Measurements from ENCODE around the gene PDCD4.

Gene PDCD4

GRCh38 chr10:110931769-110932381 is 60.1 kb downstream of the PDCD4 start:
- H3K4me3 ChIP-seq (ENCODE audit: control insufficient read depth, low read depth, low read length), result no peak overlapping the region
- DNase-seq (ENCODE audit: low read depth), result no peak
- TF ChIP-seq CTCF (IDR thresholded peaks at IDR 0.05; ENCODE audit: control insufficient read depth, insufficient read depth, low read depth, low read length, missing control alignments), result no peak

- DNase-seq (ENCODE audit: low read depth), result no peak
- no peak overlapping the region for H3K4me3 ChIP-seq (ENCODE audit: control insufficient read depth, low read depth, low read length)
- TF ChIP-seq CTCF (IDR thresholded peaks at IDR 0.05; ENCODE audit: control insufficient read depth, insufficient read depth, low read depth, low read length, missing control alignments), result no peak
These were observed 60.9 kb downstream of the PDCD4 start for GRCh38 chr10:110932505-110933180.

DNA sequence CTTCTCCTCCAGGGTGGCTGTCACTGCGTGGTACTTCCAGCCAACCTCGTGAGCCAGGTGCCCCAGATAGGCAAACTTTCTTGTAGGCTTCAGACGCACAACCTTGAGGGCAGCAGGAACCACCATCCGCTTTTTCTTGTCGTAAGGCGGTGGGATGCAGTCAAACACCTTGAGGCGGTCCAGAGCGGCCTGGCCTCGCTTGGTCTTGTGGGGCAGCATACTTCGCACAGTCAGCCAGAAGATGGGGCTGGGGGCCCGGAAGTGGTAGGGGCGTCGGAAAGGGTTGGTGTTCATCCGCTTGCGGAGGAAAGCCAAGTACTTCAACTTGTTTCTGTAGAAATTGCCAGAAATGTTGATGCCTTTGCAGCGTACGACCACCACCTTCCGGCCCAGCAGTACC is 65.0 kb downstream of the PDCD4 start:
- no peak overlapping the region for H3K4me3 ChIP-seq (ENCODE audit: control insufficient read depth, low read depth, low read length)
- no peak for DNase-seq (ENCODE audit: low read depth)
- TF ChIP-seq CTCF (IDR thresholded peaks at IDR 0.05; ENCODE audit: control insufficient read depth, insufficient read depth, low read depth, low read length, missing control alignments), result no peak

DNA sequence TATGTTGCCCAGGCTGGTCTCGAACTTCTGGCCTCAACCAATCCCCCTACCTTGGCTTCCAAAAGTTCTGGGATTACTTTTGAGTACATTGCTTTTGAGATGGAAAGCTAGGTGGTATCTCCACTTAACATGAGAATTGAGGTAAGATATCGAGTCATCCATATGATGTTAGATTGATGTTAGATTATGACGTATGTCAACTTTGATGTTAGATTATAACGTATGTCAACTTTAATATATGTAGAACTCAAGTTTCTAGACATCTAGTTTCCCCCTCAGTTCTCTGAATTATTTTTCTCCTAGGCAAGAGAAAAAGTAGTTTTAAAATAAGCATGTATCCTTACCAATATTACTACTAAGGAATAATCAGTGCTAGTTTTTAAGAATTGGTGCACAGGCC is 67.7 kb downstream of the PDCD4 start:
- TF ChIP-seq CTCF (IDR thresholded peaks at IDR 0.05; ENCODE audit: control insufficient read depth, insufficient read depth, low read depth, low read length, missing control alignments), result no peak
- H3K4me3 ChIP-seq (ENCODE audit: control insufficient read depth, low read depth, low read length), result no peak overlapping the region
- no peak for DNase-seq (ENCODE audit: low read depth)

- TF ChIP-seq CTCF (IDR thresholded peaks at IDR 0.05; ENCODE audit: control insufficient read depth, insufficient read depth, low read depth, low read length, missing control alignments), result no peak
- DNase-seq (ENCODE audit: low read depth), result peak; percentile 29
- no peak overlapping the region for H3K4me3 ChIP-seq (ENCODE audit: control insufficient read depth, low read depth, low read length)
These were observed 73.2 kb downstream of the PDCD4 start for GRCh38 chr10:110944792-110945396.

DNA sequence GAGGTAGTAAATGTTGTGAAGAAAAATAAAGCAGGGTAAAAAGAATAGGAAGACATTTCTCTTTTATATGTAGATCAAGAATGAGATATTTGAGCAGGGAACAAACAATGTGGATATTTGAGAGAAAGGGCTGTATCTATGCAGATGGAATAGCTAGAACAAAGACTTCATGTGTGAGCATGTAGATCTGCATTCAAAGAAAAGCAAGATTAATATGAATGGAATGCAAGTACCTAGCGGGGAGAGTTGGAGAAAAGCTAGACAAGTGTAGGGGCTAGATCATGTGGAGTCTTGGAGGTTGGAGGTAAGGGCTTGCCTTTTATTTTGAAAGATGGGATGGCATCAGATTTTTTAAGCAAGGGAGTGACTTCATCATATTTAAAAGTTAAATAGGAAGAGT is 74.8 kb downstream of the PDCD4 start:
- no peak for TF ChIP-seq CTCF (IDR thresholded peaks at IDR 0.05; ENCODE audit: control insufficient read depth, insufficient read depth, low read depth, low read length, missing control alignments)
- no peak overlapping the region for H3K4me3 ChIP-seq (ENCODE audit: control insufficient read depth, low read depth, low read length)
- DNase-seq (ENCODE audit: low read depth), result no peak

Data from AG09309 (cell line).